Neutrophil (primary cell): ENCODE data around the gene SESN3.
"Not testable (repeated sequence)": the region's sequence is repeated elsewhere in the genome, so short reads cannot be mapped to it uniquely, and the experiment has no call there.

Experiments
- H3K27ac ChIP-seq: fragments of 200-600 bp; sonication (generic); 2 replicates; pipeline ENCODE4 v1.5.1; 2016; ENCODE audit warnings: mild to moderate bottlenecking, moderate library complexity
- H3K27me3 ChIP-seq: fragments of 200-600 bp; sonication (generic); 2 replicates; pipeline ENCODE4 v1.6.0; 2016; ENCODE audit warnings: mild to moderate bottlenecking
- H3K36me3 ChIP-seq: fragments of 200-600 bp; sonication (generic); 2 replicates; pipeline ENCODE4 v1.5.1; 2017
- H3K4me1 ChIP-seq, 2 experiments: fragments of 200-600 bp in 1 of 2; sonication (generic) in 1 of 2; 1 replicate in 1 of 2; 2 replicates in 1 of 2; pipeline versions ENCODE4 v1.5.1 to v1.6.1; 2013 to 2016; ENCODE audit warnings: low read depth in 1 of 2, low read length in 1 of 2, mild to moderate bottlenecking in 1 of 2, moderate library complexity in 1 of 2; ENCODE audit not compliant: control insufficient read depth in 1 of 2, insufficient read depth in 1 of 2
- H3K4me3 ChIP-seq, 2 experiments: fragments of 200-600 bp in 1 of 2; sonication (generic) in 1 of 2; 1 replicate in 1 of 2; 2 replicates in 1 of 2; pipeline ENCODE4 v1.5.1; 2013 to 2016; ENCODE audit warnings: low read depth in 1 of 2, low read length in 1 of 2, mild to moderate bottlenecking in 1 of 2, moderate library complexity in 1 of 2
- H3K9me3 ChIP-seq: fragments of 200-600 bp; sonication (generic); 2 replicates; pipeline ENCODE4 v1.5.1; 2016
- CTCF ChIP-seq: fragments of 200-600 bp; sonication (generic); IDR thresholded peaks from 2 replicates; pipeline ENCODE4 v1.5.1; 2016; ENCODE audit warnings: antibody characterized with exemption

Gene SESN3

GRCh38 chr11:95254131-95254704 is 23.2 kb upstream of the SESN3 start:
- H3K4me3 ChIP-seq: peak overlapping the region; percentile 36 to 51
- TF ChIP-seq CTCF: peak; percentile 8
- H3K27me3 ChIP-seq: no peaks in the 10 kb centered on the region
- no peaks in the 10 kb centered on the region for H3K36me3 ChIP-seq
- H3K9me3 ChIP-seq: no peaks in the 10 kb centered on the region
- peak overlapping the region; percentile 88 for H3K27ac ChIP-seq
- H3K4me1 ChIP-seq: peaks cover 41% of the 10 kb centered on the region in 2 experiments

GRCh38 chr11:95253141-95253540 is 22.1 kb upstream of the SESN3 start:
- Histone ChIP-seq H3K27me3 (no peaks in the 10 kb centered on the region), H3K4me1 (peaks cover 41% of the 10 kb centered on the region in 2 experiments), H3K36me3 (no peaks in the 10 kb centered on the region), H3K27ac (no peak overlapping the region), H3K9me3 (no peaks in the 10 kb centered on the region), H3K4me3 (no peak overlapping the region)
- TF ChIP-seq CTCF: no peak

GRCh38 chr11:95252586-95252985 is 21.6 kb upstream of the SESN3 start:
- no peak overlapping the region for H3K27ac ChIP-seq
- no peaks in the 10 kb centered on the region for H3K9me3 ChIP-seq
- peaks cover 40 to 41% of the 10 kb centered on the region in 2 experiments for H3K4me1 ChIP-seq
- no peak for TF ChIP-seq CTCF
- no peaks in the 10 kb centered on the region for H3K27me3 ChIP-seq
- H3K36me3 ChIP-seq: no peaks in the 10 kb centered on the region
- H3K4me3 ChIP-seq: no peak overlapping the region

- H3K27ac ChIP-seq: not testable (repeated sequence)
Measured at GRCh38 chr11:95251896-95252295, 20.9 kb upstream of the SESN3 start.

GRCh38 chr11:95248666-95249467 is 17.9 kb upstream of the SESN3 start:
- TF ChIP-seq CTCF: no peak
- Histone ChIP-seq H3K36me3 (no peaks in the 10 kb centered on the region), H3K27ac (no peak overlapping the region), H3K9me3 (no peaks in the 10 kb centered on the region), H3K4me3 (no peak overlapping the region), H3K4me1 (peaks cover 3 to 4% of the 10 kb centered on the region in 2 experiments), H3K27me3 (no peaks in the 10 kb centered on the region)

More at GRCh38 chr11:95251896-95252295, 20.9 kb upstream of the SESN3 start:
- not testable (repeated sequence) for H3K9me3 ChIP-seq, H3K27me3 ChIP-seq, H3K4me3 ChIP-seq, H3K36me3 ChIP-seq
- H3K4me1 ChIP-seq: peaks cover 33 to 34% of the 10 kb centered on the region in 2 experiments

- TF ChIP-seq CTCF: no peak
- no peak overlapping the region for H3K4me3 ChIP-seq
Measured at GRCh38 chr11:95247883-95248282, 16.9 kb upstream of the SESN3 start.

More at GRCh38 chr11:95247883-95248282, 16.9 kb upstream of the SESN3 start:
- H3K27ac ChIP-seq: no peak overlapping the region
- no peaks in the 10 kb centered on the region for H3K36me3 ChIP-seq
- H3K9me3 ChIP-seq: no peaks in the 10 kb centered on the region
- H3K27me3 ChIP-seq: no peaks in the 10 kb centered on the region
- H3K4me1 ChIP-seq: no peaks in the 10 kb centered on the region
